ENCODE data around the gene NUPR2.

GRCh38 chr7:56081626-56082340 is 34.4 kb downstream of the NUPR2 start:
- TF ChIP-seq CTCF (IDR thresholded peaks at IDR 0.05) (no peak), EP300 (IDR thresholded peaks at IDR 0.05) (no peak)

All from tibial nerve (tissue), 4 donors.